IMR-90 (cell line): Measurements from ENCODE around the gene LOX. TPM values are rescaled to one million over a fixed set of nuclear protein-coding genes. Genes with fewer than 3 reads are reported as not detected.

Experiments used
- ATAC-seq: fragments of 200-7000 bp; cut with Tn5 transposase; 2 replicates; pipeline ENCODE4 v1.9.1; 2020; ENCODE audit warnings: low read depth, mild to moderate bottlenecking, moderate library complexity
- BruUV-seq: library from RNA; stranded (reverse); fragments of 400-500 nt; replicated peaks from 2 replicates; lab custom pipeline; 2021; lab: Mats Ljungman, UMichigan
- CTCF ChIA-PET: fragments of 300-600 bp; formaldehyde crosslinking; extraction: SDS; loops from one replicate; lab custom pipeline; 2021; ENCODE audit warnings: antibody characterized with exemption; lab: Yijun Ruan, JAX
- POLR2A ChIA-PET: fragments of 300-600 bp; sonication (Branson Sonifier 250); formaldehyde crosslinking; loops from one replicate; lab custom pipeline; 2022; ENCODE audit warnings: antibody characterized with exemption; ENCODE audit not compliant: unreplicated experiment; lab: Charles Lee
- DNase-seq: peaks from one replicate; pipeline ENCODE4 v3.0.0; 2013
- H2AFZ ChIP-seq: replicated peaks from 2 replicates; pipeline ENCODE3; 2013; ENCODE audit warnings: low read length, mild to moderate bottlenecking; ENCODE audit not compliant: poor library complexity
- H2AK5ac ChIP-seq: 2 replicates; pipeline ENCODE4 v1.6.1; 2013; ENCODE audit warnings: low read depth, low read length, inconsistent platforms
- H2AK9ac ChIP-seq: replicated peaks from 2 replicates; pipeline ENCODE3; 2013; ENCODE audit warnings: mild to moderate bottlenecking, low read depth, low read length, moderate library complexity; ENCODE audit not compliant: poor library complexity
- H2BK120ac ChIP-seq: 2 replicates; pipeline ENCODE4 v1.6.1; 2013; ENCODE audit warnings: low read depth, low read length, inconsistent platforms
- H2BK15ac ChIP-seq: 3 replicates; pipeline ENCODE4 v1.6.1; 2013; ENCODE audit warnings: low read depth, low read length, inconsistent platforms
- H2BK20ac ChIP-seq: 2 replicates; pipeline ENCODE4 v1.6.1; 2013; ENCODE audit warnings: low read depth, mild to moderate bottlenecking, inconsistent platforms, low read length, moderate library complexity
- H2BK5ac ChIP-seq: 2 replicates; pipeline ENCODE4 v1.6.1; 2013; ENCODE audit warnings: mild to moderate bottlenecking, low read depth, low read length, inconsistent platforms; ENCODE audit not compliant: poor library complexity, severe bottlenecking
- H3K14ac ChIP-seq: replicated peaks from 2 replicates; pipeline ENCODE4 v1.6.1; 2013; ENCODE audit warnings: low read depth, low read length, inconsistent platforms
- H3K18ac ChIP-seq: 2 replicates; pipeline ENCODE4 v1.6.1; 2013; ENCODE audit warnings: low read depth, low read length, control low read depth
- H3K23ac ChIP-seq: 2 replicates; pipeline ENCODE4 v1.6.1; 2013; ENCODE audit warnings: low read depth, low read length, inconsistent platforms
- H3K27ac ChIP-seq: 2 replicates; pipeline ENCODE4 v1.5.1; 2013; ENCODE audit warnings: mild to moderate bottlenecking, control low read depth, low read length; ENCODE audit not compliant: insufficient read depth
- H3K27me3 ChIP-seq: 2 replicates; pipeline ENCODE4 v1.6.1; 2013; ENCODE audit warnings: low read length; ENCODE audit not compliant: control insufficient read depth, insufficient read depth
- H3K36me3 ChIP-seq: 2 replicates; pipeline ENCODE4 v1.6.1; 2013; ENCODE audit warnings: low read length, mixed read lengths; ENCODE audit not compliant: control insufficient read depth, insufficient read depth
- H3K4ac ChIP-seq: 2 replicates; pipeline ENCODE4 v1.6.1; 2013; ENCODE audit warnings: low read depth, low read length, inconsistent platforms
- H3K4me1 ChIP-seq: 2 replicates; pipeline ENCODE4 v1.6.1; 2013; ENCODE audit warnings: low read length, mixed read lengths; ENCODE audit not compliant: control insufficient read depth, insufficient read depth
- H3K4me2 ChIP-seq: 2 replicates; pipeline ENCODE4 v1.6.1; 2013; ENCODE audit warnings: low read depth, mild to moderate bottlenecking, control low read depth, low read length, moderate library complexity
- H3K4me3 ChIP-seq: 2 replicates; pipeline ENCODE4 v1.5.1; 2013; ENCODE audit warnings: low read depth, mild to moderate bottlenecking, control low read depth, low read length, moderate library complexity; ENCODE audit not compliant: insufficient read depth
- H3K56ac ChIP-seq: 2 replicates; pipeline ENCODE4 v1.6.1; 2013; ENCODE audit warnings: low read length, inconsistent platforms; ENCODE audit not compliant: insufficient read depth; ENCODE audit errors: extremely low read depth
- H3K79me1 ChIP-seq, 2 experiments: 2 replicates each; pipeline ENCODE4 v1.6.1; 2013; ENCODE audit warnings: low read length in 2 of 2, inconsistent platforms in 1 of 2, low read depth in 1 of 2
- H3K9ac ChIP-seq: 2 replicates; pipeline ENCODE4 v1.6.1; 2013; ENCODE audit warnings: low read depth, low read length, control low read depth
- H3K9me1 ChIP-seq: 2 replicates; pipeline ENCODE4 v1.6.1; 2013; ENCODE audit warnings: low read length, inconsistent platforms; ENCODE audit not compliant: insufficient read depth
- H3K9me3 ChIP-seq: 2 replicates; pipeline ENCODE4 v1.6.1; 2013; ENCODE audit warnings: low read length; ENCODE audit not compliant: control insufficient read depth, insufficient read depth
- H4K20me1 ChIP-seq: 2 replicates; pipeline ENCODE4 v1.6.1; 2013; ENCODE audit warnings: low read length, inconsistent platforms; ENCODE audit not compliant: insufficient read depth
- H4K5ac ChIP-seq: 2 replicates; pipeline ENCODE4 v1.6.1; 2013; ENCODE audit warnings: mild to moderate bottlenecking, low read depth, low read length, control low read depth
- H4K8ac ChIP-seq, 2 experiments: 2 replicates each; pipeline ENCODE4 v1.6.1; 2013; ENCODE audit warnings: low read depth in 2 of 2, low read length in 2 of 2, control low read depth in 1 of 2, inconsistent platforms in 1 of 2
- H4K91ac ChIP-seq: 2 replicates; pipeline ENCODE4 v1.6.1; 2013; ENCODE audit warnings: low read depth, low read length, inconsistent platforms; ENCODE audit not compliant: insufficient read depth
- BHLHE40 ChIP-seq: fragments of 150-350 bp; IDR thresholded peaks from 2 replicates; pipeline ENCODE4 v1.6.1; 2016; ENCODE audit warnings: mild to moderate bottlenecking, low read depth, low read length
- CEBPB ChIP-seq: IDR thresholded peaks from 2 replicates; pipeline ENCODE4 v1.6.1; 2012; ENCODE audit warnings: low read depth, low read length, improper control_type of control experiment
- CHD1 ChIP-seq: IDR thresholded peaks from 2 replicates; pipeline ENCODE4 v1.6.1; 2012; ENCODE audit warnings: low read depth, low read length, improper control_type of control experiment
- FOS ChIP-seq: fragments of 150-350 bp; IDR thresholded peaks from 2 replicates; pipeline ENCODE4 v1.6.1; 2016; ENCODE audit warnings: low read depth, low read length
- MAFK ChIP-seq: IDR thresholded peaks from 2 replicates; pipeline ENCODE4 v1.6.1; 2012; ENCODE audit warnings: low read depth, low read length, improper control_type of control experiment
- MAZ ChIP-seq: IDR thresholded peaks from 2 replicates; pipeline ENCODE4 v1.6.1; 2012; ENCODE audit warnings: low read depth, mild to moderate bottlenecking, low read length, improper control_type of control experiment, moderate library complexity, borderline replicate concordance
- MXI1 ChIP-seq: IDR thresholded peaks from 2 replicates; pipeline ENCODE4 v1.6.1; 2012; ENCODE audit warnings: low read depth, mild to moderate bottlenecking, low read length, moderate library complexity, borderline replicate concordance
- NFE2L2 ChIP-seq: fragments of 150-350 bp; IDR thresholded peaks from 2 replicates; pipeline ENCODE4 v1.6.1; 2016; ENCODE audit warnings: low read depth, mild to moderate bottlenecking, low read length
- POLR2A ChIP-seq: IDR thresholded peaks from 2 replicates; pipeline ENCODE4 v1.6.1; 2012; ENCODE audit warnings: mild to moderate bottlenecking, low read depth, low read length
- RAD21 ChIP-seq: IDR thresholded peaks from 2 replicates; pipeline ENCODE4 v1.6.1; 2012; ENCODE audit warnings: low read length, improper control_type of control experiment
- RFX5 ChIP-seq: IDR thresholded peaks from 2 replicates; pipeline ENCODE4 v1.8.0; 2012; ENCODE audit warnings: low read depth, mild to moderate bottlenecking, low read length, moderate library complexity
- WGBS, 2 experiments: methylation state at CpG; one replicate each; pipeline versions ENCODE4 v1.1.5 to v1.1.7; 2013; ENCODE audit warnings: missing lambda C conversion rate in 2 of 2; ENCODE audit not compliant: insufficient read length in 1 of 2; ENCODE audit errors: extremely low coverage in 2 of 2; 5-methylcytosine and 5-hydroxymethylcytosine counted together
- dilution Hi-C: fragments of 300-500 bp; cut with HindIII; formaldehyde crosslinking; loops from one replicate; pipeline ENCODE4 v1.14.3; 2018; ENCODE audit warnings: low sequenced_read_pairs; ENCODE audit not compliant: unreplicated experiment
- in situ Hi-C: fragments of 300-500 bp; cut with MboI; formaldehyde crosslinking; loops from 3 replicates; pipeline ENCODE4 v1.14.3; 2019; ENCODE audit warnings: low sequenced_read_pairs, inconsistent platforms, mixed read lengths
- intact Hi-C: fragments of 100-400 bp; cut with micrococcal nuclease; formaldehyde crosslinking; loops from 2 replicates; pipeline ENCODE4 v1.10.0; 2022
- polyA plus RNA-seq, 3 experiments: library from polyadenylated mRNA; depleted of rRNA; stranded (reverse); fragments of >200 nt; gene quantifications; 2 replicates each; pipeline ENCODE4 v1.2.3, GENCODE V29; 2012; ENCODE audit warnings: low replicate concordance in 1 of 3
- total RNA-seq: library from RNA; depleted of rRNA; stranded (reverse); fragments of >200 nt; gene quantifications from 2 replicates; pipeline ENCODE4 v1.2.3, GENCODE V29; 2012
- TF ChIP-seq, protein P1 (sequence below): fragments of 150-350 bp; IDR thresholded peaks from 2 replicates; pipeline ENCODE4 v1.6.1; 2017; ENCODE audit warnings: mild to moderate bottlenecking, antibody characterized with exemption, low read length, low read depth
- TF ChIP-seq, protein P2 (sequence below): fragments of 150-350 bp; IDR thresholded peaks from 2 replicates; pipeline ENCODE4 v1.6.1; 2016; ENCODE audit warnings: low read depth, mild to moderate bottlenecking, low read length, moderate library complexity, borderline replicate concordance

The LOX gene
- total and polyA plus RNA-seq, 2 of the 4 experiments (the other 2 are of a cell fraction), result 277 to 662 TPM

DNA sequence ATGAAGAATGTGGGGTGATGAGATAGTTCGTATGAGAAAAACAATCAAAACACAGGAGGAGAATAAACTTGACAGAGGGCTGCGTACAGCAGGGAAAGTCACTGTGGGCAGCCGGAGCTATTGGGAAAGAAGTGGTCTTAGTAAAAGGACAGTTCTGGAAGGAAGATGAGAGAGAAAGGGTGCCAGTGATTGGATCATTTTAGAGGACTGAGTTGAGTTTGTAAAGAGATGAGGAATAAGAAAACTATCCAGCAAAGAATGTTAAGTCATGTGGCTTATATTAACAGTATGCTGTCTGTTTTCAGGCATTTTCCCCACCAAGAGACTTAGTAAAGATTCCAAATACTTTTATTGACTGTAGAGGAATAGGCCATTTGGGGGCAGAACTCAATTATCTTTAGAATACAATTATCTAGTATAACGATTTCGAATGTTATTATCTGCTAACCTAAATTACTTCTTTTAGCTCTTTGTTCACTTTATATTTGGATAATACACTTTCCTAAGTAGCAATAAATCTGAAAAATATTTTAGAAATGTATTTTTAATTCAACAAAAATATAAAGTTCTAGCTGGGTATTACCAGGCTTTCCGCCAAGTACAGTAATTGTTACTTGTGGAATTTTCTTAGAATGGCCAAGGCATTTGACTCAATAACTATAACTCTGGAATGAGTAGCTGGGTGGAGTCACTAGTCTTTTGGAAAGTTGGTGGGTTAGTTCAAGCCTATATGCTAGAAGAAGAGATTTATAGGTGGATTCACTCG is 15.5 kb upstream of the LOX start:
- ChIA-PET POLR2A (interaction anchor here (0.7 to 0.8 kb wide), 2 partner anchors 9 to 124 kb away, joined by 3 read pairs; no protein-coding TSS in a partner anchor), CTCF (interaction anchor here (1.0 to 1.6 kb wide), 4 partner anchors 8 to 197 kb away, joined by 3 to 5 read pairs (median 3); no protein-coding TSS in a partner anchor)
- Histone ChIP-seq H3K4me2 (peak overlapping the region; percentile 57), H3K9me3 (no peaks in the 10 kb centered on the region), H3K56ac (peak overlapping the region; percentile 48; the same call in 1 of the 2 replicates), H2BK20ac (peak overlapping the region; percentile 94), H3K4me3 (peak overlapping the region; percentile 8; the same call in 1 of the 2 replicates), H2AK5ac (peak overlapping the region; percentile 27; the same call in 1 of the 2 replicates), H3K23ac (peak overlapping the region; percentile 97; the same call in 1 of the 2 replicates), H2AK9ac (no peak overlapping the region), H4K91ac (peak overlapping the region; percentile 79; the same call in 1 of the 2 replicates), H3K4ac (peak overlapping the region; percentile 95; the same call in 1 of the 2 replicates), H3K27ac (peak overlapping the region; percentile 93; the same call in 1 of the 2 replicates), H3K79me1 (peaks cover 0 to 6% of the 10 kb centered on the region in 2 experiments; a peak in 1 of 4 replicates), H4K8ac (peak overlapping the region; percentile 48 to 88), H3K14ac (peak overlapping the region; percentile 91), H3K9me1 (peaks cover 7% of the 10 kb centered on the region), H3K27me3 (no peaks in the 10 kb centered on the region), H2BK5ac (peak overlapping the region; percentile 98), H4K5ac (peak overlapping the region; percentile 94; the same call in 1 of the 2 replicates), H3K18ac (peak overlapping the region; percentile 98), H2BK120ac (peak overlapping the region; percentile 95), H3K4me1 (peaks cover 18% of the 10 kb centered on the region), H4K20me1 (no peaks in the 10 kb centered on the region), H2BK15ac (peak overlapping the region; percentile 71; the same call in 1 of the 3 replicates), H2AFZ (no peak overlapping the region), H3K9ac (peak overlapping the region; percentile 65), H3K36me3 (no peaks in the 10 kb centered on the region)
- in situ Hi-C loops, result loop anchor here (5.0 kb wide), 1 partner anchor 64 kb away; no protein-coding TSS in a partner anchor
- WGBS, 2 experiments, result 20% methylated on average over 2 of the region's 7 CpGs; no CpG with 5 or more reads in 1 of the 2 experiments
- TSS peak; percentile 65 for BruUV-seq
- DNase-seq (peak; percentile 95), ATAC-seq (peak; percentile 85)
- dilution Hi-C loops, result no loop called here
- intact Hi-C loops, result loop anchor here (2.0 kb wide), 2 partner anchors 15 to 63 kb away; partner anchors contain the start of gene LOX
- TF ChIP-seq NFE2L2 (no peak), RFX5 (no peak), MXI1 (no peak), MAZ (no peak), RAD21 (no peak), MAFK (no peak), FOS (no peak), BHLHE40 (peak; percentile 65; the same call in 1 of the 2 replicates), CHD1 (no peak), POLR2A (no peak), CEBPB (peak; percentile 91)
- TF ChIP-seq, protein P1, sequence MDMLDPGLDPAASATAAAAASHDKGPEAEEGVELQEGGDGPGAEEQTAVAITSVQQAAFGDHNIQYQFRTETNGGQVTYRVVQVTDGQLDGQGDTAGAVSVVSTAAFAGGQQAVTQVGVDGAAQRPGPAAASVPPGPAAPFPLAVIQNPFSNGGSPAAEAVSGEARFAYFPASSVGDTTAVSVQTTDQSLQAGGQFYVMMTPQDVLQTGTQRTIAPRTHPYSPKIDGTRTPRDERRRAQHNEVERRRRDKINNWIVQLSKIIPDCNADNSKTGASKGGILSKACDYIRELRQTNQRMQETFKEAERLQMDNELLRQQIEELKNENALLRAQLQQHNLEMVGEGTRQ, result peak; percentile 54; the same call in 1 of the 2 replicates
- TF ChIP-seq, protein P2, sequence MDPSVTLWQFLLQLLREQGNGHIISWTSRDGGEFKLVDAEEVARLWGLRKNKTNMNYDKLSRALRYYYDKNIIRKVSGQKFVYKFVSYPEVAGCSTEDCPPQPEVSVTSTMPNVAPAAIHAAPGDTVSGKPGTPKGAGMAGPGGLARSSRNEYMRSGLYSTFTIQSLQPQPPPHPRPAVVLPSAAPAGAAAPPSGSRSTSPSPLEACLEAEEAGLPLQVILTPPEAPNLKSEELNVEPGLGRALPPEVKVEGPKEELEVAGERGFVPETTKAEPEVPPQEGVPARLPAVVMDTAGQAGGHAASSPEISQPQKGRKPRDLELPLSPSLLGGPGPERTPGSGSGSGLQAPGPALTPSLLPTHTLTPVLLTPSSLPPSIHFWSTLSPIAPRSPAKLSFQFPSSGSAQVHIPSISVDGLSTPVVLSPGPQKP, result no peak
